Measurements from ENCODE around the gene CCDC127. TPM values are rescaled to one million over a fixed set of nuclear protein-coding genes. Genes with fewer than 3 reads are reported as not detected.

The CCDC127 gene
- total RNA-seq, 4 donors from 2014 or later: 0.97 to 4.2 (median 1.9) TPM

DNA sequence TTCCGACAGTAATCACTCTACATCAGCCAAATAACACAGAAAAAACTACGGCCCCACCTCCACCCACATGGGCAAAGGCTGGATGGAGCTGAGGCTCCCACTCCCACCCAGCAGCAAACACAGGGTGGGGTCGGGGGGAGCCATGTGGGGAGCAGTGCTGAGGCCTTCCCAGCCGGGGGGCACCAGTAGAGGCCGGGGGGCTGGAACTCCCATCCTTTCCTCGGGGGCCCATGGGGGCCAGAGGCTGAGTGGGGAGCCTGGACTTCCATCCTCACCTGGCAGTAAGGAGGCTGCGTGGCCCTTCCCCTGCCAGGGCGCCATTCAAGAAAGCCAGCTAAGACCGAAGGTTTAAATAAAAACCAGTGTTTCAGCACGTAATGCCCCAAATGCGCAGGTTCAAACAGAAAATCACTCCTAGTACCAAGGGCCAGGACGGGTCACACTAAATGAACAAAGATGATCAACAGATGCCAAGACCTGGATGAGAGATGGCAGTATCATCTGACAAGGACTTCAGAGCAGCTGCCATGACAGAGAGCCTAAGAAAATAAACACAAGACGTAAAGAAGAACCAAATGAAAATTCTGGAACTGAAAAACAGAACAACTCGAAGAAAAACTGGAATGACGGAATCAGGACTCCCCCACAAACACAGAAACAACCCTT lies 9.4 kb downstream of the CCDC127 start:
- Histone ChIP-seq H3K4me1 (no peaks in the 10 kb centered on the region), H3K9me3 (no peaks in the 10 kb centered on the region), H3K27me3 (no peaks in the 10 kb centered on the region), H3K4me3 (no peak overlapping the region), H3K36me3 (peaks cover 3 to 45% (median 6%) of the 10 kb centered on the region in 3 donors), H3K27ac (no peak overlapping the region)
- intact Hi-C loops (cut with DNase I): no loop called here
- WGBS, 2 donors: 80 to 90% methylated on average over 11 to 14 of the region's 15 CpGs
- no peak for TF ChIP-seq POLR2A (IDR thresholded peaks at IDR 0.05)
- no peak for TF ChIP-seq CTCF (IDR thresholded peaks at IDR 0.05)
- DNase-seq: no peak

- Histone ChIP-seq H3K27ac (no peak overlapping the region), H3K4me1 (no peaks in the 10 kb centered on the region), H3K36me3 (peaks cover 3 to 48% (median 6%) of the 10 kb centered on the region in 3 donors), H3K27me3 (no peaks in the 10 kb centered on the region), H3K4me3 (no peak overlapping the region), H3K9me3 (no peaks in the 10 kb centered on the region)
- TF ChIP-seq CTCF (IDR thresholded peaks at IDR 0.05): no peak
- no peak for TF ChIP-seq POLR2A (IDR thresholded peaks at IDR 0.05)
- WGBS, 2 donors: 77 to 88% methylated on average over 13 to 14 of the region's 14 CpGs
- intact Hi-C loops (cut with DNase I): no loop called here
- DNase-seq: no peak
Observed at GRCh38 chr5:207599-207998, 10.4 kb downstream of the CCDC127 start.

- intact Hi-C loops (cut with DNase I): no loop called here
- WGBS, 2 donors: 82 to 86% methylated on average over 7 to 8 of the region's 8 CpGs
- no peak overlapping the region for H3K4me3 ChIP-seq
Observed at GRCh38 chr5:206927-207536, 10.9 kb downstream of the CCDC127 start.

DNA sequence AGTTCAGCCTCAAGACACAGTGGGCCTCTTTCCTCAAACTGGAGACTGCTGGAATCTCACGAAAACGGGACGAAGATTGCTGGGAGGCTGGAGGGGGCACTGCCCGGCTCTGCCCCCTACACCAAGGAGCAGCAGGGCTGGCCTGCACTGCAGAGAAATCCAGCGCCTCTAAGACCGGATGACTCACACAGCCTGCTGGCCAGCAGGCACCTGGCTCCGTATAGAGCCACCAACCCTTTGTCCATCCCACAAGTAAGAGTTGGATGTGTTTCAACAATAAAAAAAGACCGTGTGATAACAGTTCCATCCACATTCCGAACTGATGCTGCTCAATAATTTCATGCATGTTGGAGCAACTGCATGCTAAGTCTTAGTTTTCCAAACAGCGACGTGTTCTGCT lies 11.5 kb downstream of the CCDC127 start:
- no peak overlapping the region for H3K4me3 ChIP-seq
- no peak for TF ChIP-seq CTCF (IDR thresholded peaks at IDR 0.05)
- TF ChIP-seq POLR2A (IDR thresholded peaks at IDR 0.05): no peak
- peaks cover 3 to 49% (median 6%) of the 10 kb centered on the region in 3 donors for H3K36me3 ChIP-seq
- no peak for DNase-seq
- H3K4me1 ChIP-seq: no peaks in the 10 kb centered on the region
- 74 to 78% methylated on average over 8 to 9 of the region's 11 CpGs for WGBS, 2 donors
- no peaks in the 10 kb centered on the region for H3K9me3 ChIP-seq
- intact Hi-C loops (cut with DNase I): no loop called here
- H3K27ac ChIP-seq: no peak overlapping the region
- no peaks in the 10 kb centered on the region for H3K27me3 ChIP-seq

More at GRCh38 chr5:206927-207536, 10.9 kb downstream of the CCDC127 start:
- Histone ChIP-seq H3K27me3 (no peaks in the 10 kb centered on the region), H3K9me3 (no peaks in the 10 kb centered on the region), H3K27ac (no peak overlapping the region), H3K4me1 (no peaks in the 10 kb centered on the region), H3K36me3 (peaks cover 3 to 49% (median 6%) of the 10 kb centered on the region in 3 donors)
- DNase-seq: no peak
- no peak for TF ChIP-seq POLR2A (IDR thresholded peaks at IDR 0.05)
- no peak for TF ChIP-seq CTCF (IDR thresholded peaks at IDR 0.05)

GRCh38 chr5:204966-205670 lies 12.8 kb downstream of the CCDC127 start:
- Histone ChIP-seq H3K27me3 (no peaks in the 10 kb centered on the region), H3K4me3 (no peak overlapping the region), H3K27ac (no peak overlapping the region), H3K4me1 (no peaks in the 10 kb centered on the region), H3K9me3 (no peaks in the 10 kb centered on the region), H3K36me3 (peaks cover 3 to 49% (median 6%) of the 10 kb centered on the region in 3 donors)
- TF ChIP-seq CTCF (IDR thresholded peaks at IDR 0.05): no peak
- no peak for TF ChIP-seq POLR2A (IDR thresholded peaks at IDR 0.05)
- WGBS, 2 donors: 95 to 96% methylated on average over 30 of the region's 30 CpGs
- DNase-seq: no peak
- intact Hi-C loops (cut with DNase I): no loop called here
